AG04450 (cell line): Measurements from ENCODE around the gene ASCL5. TPM values are rescaled to one million over a fixed set of nuclear protein-coding genes. Genes with fewer than 3 reads are reported as not detected.

Experiments
- CTCF ChIA-PET: fragments of 300-600, 350-600 bp; formaldehyde crosslinking; extraction: SDS; loops from one replicate; lab custom pipeline; 2022; ENCODE audit warnings: antibody characterized with exemption, inconsistent platforms; lab: Charles Lee
- POLR2A ChIA-PET: fragments of 350-600 bp; formaldehyde crosslinking; extraction: SDS; loops from one replicate; lab custom pipeline; 2021; ENCODE audit warnings: antibody characterized with exemption, inconsistent platforms; lab: Yijun Ruan, JAX
- DNase-seq: peaks from one replicate; pipeline ENCODE4 v3.0.0-alpha.2; 2011; ENCODE audit warnings: low read depth, low spot score
- H3K27ac ChIP-seq: one replicate; pipeline ENCODE4 v1.5.1; 2012; ENCODE audit warnings: low read depth, low read length, control low read depth
- H3K27me3 ChIP-seq: one replicate; pipeline ENCODE4 v1.6.0; 2012; ENCODE audit warnings: low read length; ENCODE audit not compliant: control insufficient read depth, insufficient read depth
- H3K4me3 ChIP-seq: 2 replicates; pipeline ENCODE4 v1.5.1; 2011; ENCODE audit warnings: mild to moderate bottlenecking, low read depth, low read length, control low read depth
- H3K9me3 ChIP-seq: 2 replicates; pipeline ENCODE4 v1.5.1; 2012; ENCODE audit warnings: low read length; ENCODE audit not compliant: control insufficient read depth, insufficient read depth
- polyA plus RNA-seq: library from polyadenylated mRNA; depleted of rRNA; stranded (reverse); fragments of >200 nt; gene quantifications from 2 replicates; pipeline ENCODE4 v1.2.3, GENCODE V29; 2011
- TF ChIP-seq, protein P1 (sequence below): IDR thresholded peaks from 2 replicates; pipeline ENCODE4 v1.5.1; 2011; ENCODE audit warnings: low read depth, low read length, control low read depth, inconsistent platforms

Gene ASCL5
- polyA plus RNA-seq, 1 experiment, result not detected

DNA sequence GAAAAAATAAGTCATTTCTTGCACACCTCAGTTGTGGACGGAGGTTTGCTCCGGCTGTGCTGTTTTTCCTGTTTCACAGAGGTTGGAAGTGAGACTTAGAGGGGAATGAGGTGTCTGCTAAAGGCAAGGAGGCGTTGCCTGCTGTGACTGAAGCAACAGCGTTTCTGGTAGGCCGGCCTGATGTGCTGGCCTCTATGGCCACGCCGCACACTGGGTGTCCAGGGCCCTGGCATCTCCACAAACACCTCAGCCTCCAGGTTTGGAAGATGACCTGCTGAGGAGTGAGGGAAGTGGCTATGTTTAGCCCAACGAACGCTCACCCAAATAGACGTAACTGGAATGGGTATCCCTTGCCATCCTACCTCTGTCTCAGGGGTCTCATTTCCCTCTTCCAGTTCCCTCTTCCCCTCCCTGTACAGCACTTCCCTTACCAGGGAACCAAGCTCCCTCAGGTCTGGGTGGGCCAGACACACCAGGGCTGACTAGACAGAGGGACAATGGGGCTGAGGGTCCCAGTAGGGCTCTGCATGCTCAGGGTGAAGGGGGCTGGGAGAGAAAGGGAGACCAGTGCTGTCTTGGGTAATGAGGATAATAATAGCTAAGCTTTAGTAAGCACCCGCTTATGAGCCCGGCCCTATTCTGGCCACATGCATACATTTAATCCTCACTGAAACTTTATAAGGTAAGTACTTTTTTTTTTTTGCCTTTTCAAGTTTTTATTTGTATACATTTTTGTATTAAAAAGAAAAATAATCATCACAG is 26.6 kb downstream of the ASCL5 start:
- CTCF ChIA-PET, result interaction anchor here (2.0 to 3.3 kb wide), 2 partner anchors 15 to 128 kb away, joined by 5 to 10 read pairs; no protein-coding TSS in a partner anchor
- Histone ChIP-seq H3K27ac (no peak overlapping the region), H3K9me3 (no peaks in the 10 kb centered on the region), H3K27me3 (peaks cover 57% of the 10 kb centered on the region), H3K4me3 (no peak overlapping the region)
- TF ChIP-seq, protein P1, sequence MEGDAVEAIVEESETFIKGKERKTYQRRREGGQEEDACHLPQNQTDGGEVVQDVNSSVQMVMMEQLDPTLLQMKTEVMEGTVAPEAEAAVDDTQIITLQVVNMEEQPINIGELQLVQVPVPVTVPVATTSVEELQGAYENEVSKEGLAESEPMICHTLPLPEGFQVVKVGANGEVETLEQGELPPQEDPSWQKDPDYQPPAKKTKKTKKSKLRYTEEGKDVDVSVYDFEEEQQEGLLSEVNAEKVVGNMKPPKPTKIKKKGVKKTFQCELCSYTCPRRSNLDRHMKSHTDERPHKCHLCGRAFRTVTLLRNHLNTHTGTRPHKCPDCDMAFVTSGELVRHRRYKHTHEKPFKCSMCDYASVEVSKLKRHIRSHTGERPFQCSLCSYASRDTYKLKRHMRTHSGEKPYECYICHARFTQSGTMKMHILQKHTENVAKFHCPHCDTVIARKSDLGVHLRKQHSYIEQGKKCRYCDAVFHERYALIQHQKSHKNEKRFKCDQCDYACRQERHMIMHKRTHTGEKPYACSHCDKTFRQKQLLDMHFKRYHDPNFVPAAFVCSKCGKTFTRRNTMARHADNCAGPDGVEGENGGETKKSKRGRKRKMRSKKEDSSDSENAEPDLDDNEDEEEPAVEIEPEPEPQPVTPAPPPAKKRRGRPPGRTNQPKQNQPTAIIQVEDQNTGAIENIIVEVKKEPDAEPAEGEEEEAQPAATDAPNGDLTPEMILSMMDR, result no peak
- no peak for DNase-seq
- POLR2A ChIA-PET, result no interaction called here

DNA sequence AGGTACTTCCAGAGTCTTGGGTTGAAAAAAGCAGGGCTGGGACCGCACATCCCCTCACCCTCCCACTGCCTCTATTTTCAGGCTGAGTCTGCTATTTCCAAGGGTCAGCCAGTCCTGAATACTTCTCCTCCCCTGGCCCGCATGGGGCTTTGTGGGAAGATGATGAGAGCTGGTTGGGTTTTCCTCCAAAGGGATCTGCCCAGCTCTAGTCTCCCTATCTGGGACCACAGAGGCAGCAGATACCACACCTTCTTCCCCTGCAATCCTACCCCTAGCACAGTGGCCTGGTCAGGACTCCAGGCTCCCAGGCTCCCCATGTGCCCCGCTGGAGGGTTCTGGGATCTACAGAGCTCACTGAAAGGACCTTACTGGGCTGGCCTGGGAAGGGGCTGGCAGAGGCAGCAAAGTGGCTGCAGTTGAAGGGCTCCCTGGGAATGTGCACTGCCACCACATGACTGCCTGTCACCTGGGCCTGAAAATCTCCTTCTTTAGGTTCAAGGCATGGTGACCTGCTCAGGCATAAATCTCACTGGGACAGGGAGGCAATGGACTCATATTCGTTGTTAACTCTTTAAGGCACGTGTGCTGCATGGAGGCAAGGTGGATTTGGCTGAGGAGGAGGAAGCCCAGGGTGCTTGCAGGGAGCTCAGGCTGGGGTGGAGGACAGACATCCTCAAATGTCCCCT is 27.8 kb downstream of the ASCL5 start:
- Histone ChIP-seq H3K27ac (no peak overlapping the region), H3K9me3 (no peaks in the 10 kb centered on the region), H3K27me3 (peaks cover 62% of the 10 kb centered on the region), H3K4me3 (no peak overlapping the region)
- POLR2A ChIA-PET, result interaction anchor here (0.6 kb wide), 1 partner anchor 163 kb away, joined by 4 read pairs; no protein-coding TSS in a partner anchor
- DNase-seq, result no peak
- TF ChIP-seq, protein P1, result no peak
- CTCF ChIA-PET, result interaction anchor here (2.0 to 3.3 kb wide), 2 partner anchors 14 to 127 kb away, joined by 5 to 10 read pairs; no protein-coding TSS in a partner anchor

DNA sequence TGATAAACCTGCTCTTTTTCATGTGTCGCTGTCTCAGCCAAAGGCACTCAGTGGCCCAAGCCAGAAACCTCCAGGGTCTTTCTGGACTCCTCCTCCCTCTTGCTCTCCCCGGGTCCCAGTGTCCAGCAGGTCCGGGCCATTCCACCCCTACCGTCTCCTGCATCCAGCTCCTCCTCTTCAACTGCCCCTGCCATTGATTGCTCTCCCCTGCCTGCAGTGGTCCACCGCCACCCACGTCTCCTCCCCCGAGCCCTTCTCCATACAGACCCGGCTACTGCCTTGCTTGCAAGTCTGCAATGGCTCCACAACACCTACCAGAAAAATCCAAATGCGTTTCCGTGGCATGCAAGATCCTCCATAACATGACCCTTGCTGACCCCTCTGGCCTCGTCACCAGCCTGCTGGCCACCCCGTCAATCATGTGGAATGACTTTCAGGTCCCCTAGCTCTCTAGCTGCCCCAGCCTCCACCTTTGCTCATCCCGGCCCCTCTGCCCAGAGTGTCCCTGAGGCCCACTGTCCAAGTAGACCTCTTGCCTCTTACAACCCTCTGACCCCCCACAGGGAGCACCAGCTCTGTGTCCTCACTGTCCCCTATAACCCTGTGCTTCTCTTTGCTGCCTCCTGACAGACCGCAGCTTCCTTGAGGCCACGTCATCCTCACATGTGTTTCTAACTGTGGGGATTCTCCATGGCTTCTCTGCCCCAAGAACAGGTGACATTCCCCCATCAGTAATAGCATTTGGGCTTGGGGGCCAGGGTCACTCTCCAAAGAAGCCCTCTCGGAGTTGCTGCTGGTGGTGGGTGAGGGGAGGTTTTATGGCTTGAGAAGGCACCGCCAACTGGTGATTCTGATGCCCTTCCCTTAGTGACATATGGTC is 29.8 kb downstream of the ASCL5 start:
- ChIA-PET POLR2A (no interaction called here), CTCF (interaction anchor here (1.1 to 3.3 kb wide), 3 partner anchors 11 to 125 kb away, joined by 4 to 10 read pairs (median 7); no protein-coding TSS in a partner anchor)
- H3K27me3 ChIP-seq, result peaks cover 64% of the 10 kb centered on the region
- DNase-seq, result no peak
- no peak overlapping the region for H3K27ac ChIP-seq
- TF ChIP-seq, protein P1, result no peak
- H3K9me3 ChIP-seq, result no peaks in the 10 kb centered on the region
- no peak overlapping the region for H3K4me3 ChIP-seq

DNA sequence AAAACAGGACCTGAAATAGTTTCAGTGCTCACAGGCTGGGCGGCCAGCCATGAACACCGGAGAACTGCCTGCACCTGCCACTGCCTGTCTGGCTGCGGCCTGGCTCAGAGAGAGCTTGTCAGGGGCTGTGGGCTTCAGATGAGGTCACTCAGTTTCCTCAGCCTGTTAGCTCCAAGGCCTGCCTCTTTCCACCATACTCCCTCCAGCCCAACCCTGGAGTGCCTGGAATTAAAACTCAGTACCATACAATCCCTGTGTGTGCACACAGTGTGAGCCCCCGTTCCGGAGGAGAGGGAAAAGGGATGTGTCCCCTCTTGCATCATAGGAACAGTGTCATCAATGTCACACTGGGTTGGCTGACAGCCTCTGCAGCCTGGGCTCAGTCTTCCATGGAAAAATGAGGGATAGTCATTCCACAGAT is 30.9 kb downstream of the ASCL5 start:
- no peak for DNase-seq
- no peaks in the 10 kb centered on the region; the same call in 1 of the 2 replicates for H3K9me3 ChIP-seq
- no peak overlapping the region for H3K4me3 ChIP-seq
- H3K27ac ChIP-seq, result no peak overlapping the region
- POLR2A ChIA-PET, result no interaction called here
- H3K27me3 ChIP-seq, result peaks cover 66% of the 10 kb centered on the region
- TF ChIP-seq, protein P1, result no peak
- CTCF ChIA-PET, result interaction anchor here (2.1 kb wide), 1 partner anchor 10 kb away, joined by 7 read pairs; no protein-coding TSS in a partner anchor
